Upper lobe of right lung (tissue), 1 donor: Measurements from ENCODE around the gene KIF2B. TPM values are rescaled to one million over a fixed set of nuclear protein-coding genes. Genes with fewer than 3 reads are reported as not detected.

Source experiments
- ATAC-seq: fragments of 200-7000 bp; cut with Tn5 transposase; one replicate; pipeline ENCODE4 v1.9.1; 2020; ENCODE audit warnings: mild to moderate bottlenecking, moderate library complexity
- DNase-seq: peaks from one replicate; pipeline ENCODE4 v3.0.0-alpha.2; 2020
- H3K27ac ChIP-seq: fragments of 200-600 bp; one replicate; pipeline ENCODE4 v1.8.0; 2022
- H3K27me3 ChIP-seq: fragments of 200-600 bp; one replicate; pipeline ENCODE4 v1.8.0; 2022; ENCODE audit warnings: mild to moderate bottlenecking
- H3K36me3 ChIP-seq: fragments of 200-600 bp; one replicate; pipeline ENCODE4 v1.8.0; 2022
- H3K4me1 ChIP-seq: fragments of 200-600 bp; one replicate; pipeline ENCODE4 v1.8.0; 2022
- H3K4me3 ChIP-seq: fragments of 200-600 bp; one replicate; pipeline ENCODE4 v1.8.0; 2022; ENCODE audit warnings: mild to moderate bottlenecking
- H3K9me3 ChIP-seq: fragments of 200-600 bp; one replicate; pipeline ENCODE4 v1.8.0; 2022
- CTCF ChIP-seq: fragments of 200-600 bp; IDR thresholded peaks from one replicate; pipeline ENCODE4 v1.8.0; 2022; ENCODE audit warnings: antibody characterized with exemption
- intact Hi-C: fragments of 100-400 bp; cut with DNase I; formaldehyde crosslinking; loops from one replicate; pipeline ENCODE4 v1.11.0; 2022
- total RNA-seq: library from RNA; stranded (reverse); fragmentation: NEBNext Ultra II Directional; extraction: Animal tissue kit (Norgen Biotek cat#: 25700); gene quantifications from one replicate; pipeline ENCODE4 v1.2.1, GENCODE V29; 2021
- donor health status: DM: no; HTN: yes; CAD: no; lungs with severe emphysema.

Gene KIF2B
- total RNA-seq, 1 donor from 2014 or later: not detected

- no peak for TF ChIP-seq CTCF
- H3K9me3 ChIP-seq: no peaks in the 10 kb centered on the region
- H3K27ac ChIP-seq: no peak overlapping the region
- H3K27me3 ChIP-seq: no peaks in the 10 kb centered on the region
- H3K4me3 ChIP-seq: no peak overlapping the region
- ATAC-seq: no peak
- no peak for DNase-seq
- no peaks in the 10 kb centered on the region for H3K36me3 ChIP-seq
- H3K4me1 ChIP-seq: no peaks in the 10 kb centered on the region
- intact Hi-C loops: no loop called here
Measured at GRCh38 chr17:53794875-53795274, 27.9 kb upstream of the KIF2B start.

- Histone ChIP-seq H3K27me3 (no peaks in the 10 kb centered on the region), H3K4me1 (no peaks in the 10 kb centered on the region), H3K36me3 (no peaks in the 10 kb centered on the region), H3K4me3 (no peak overlapping the region), H3K9me3 (no peaks in the 10 kb centered on the region), H3K27ac (no peak overlapping the region)
- no peak for DNase-seq
- intact Hi-C loops: no loop called here
- ATAC-seq: no peak
- TF ChIP-seq CTCF: no peak
Measured at GRCh38 chr17:53796642-53797041, 26.1 kb upstream of the KIF2B start.

- TF ChIP-seq CTCF: no peak
- Histone ChIP-seq H3K4me1 (no peaks in the 10 kb centered on the region), H3K27me3 (no peaks in the 10 kb centered on the region), H3K9me3 (no peaks in the 10 kb centered on the region), H3K36me3 (no peaks in the 10 kb centered on the region), H3K4me3 (no peak overlapping the region), H3K27ac (no peak overlapping the region)
- no peak for DNase-seq
- ATAC-seq: no peak
- intact Hi-C loops: no loop called here
Measured at GRCh38 chr17:53797501-53797900, 25.2 kb upstream of the KIF2B start.

- intact Hi-C loops: no loop called here
- TF ChIP-seq CTCF: no peak
- H3K27ac ChIP-seq: no peak overlapping the region
- H3K36me3 ChIP-seq: no peaks in the 10 kb centered on the region
- no peak overlapping the region for H3K4me3 ChIP-seq
- H3K9me3 ChIP-seq: no peaks in the 10 kb centered on the region
- no peaks in the 10 kb centered on the region for H3K4me1 ChIP-seq
- no peak for DNase-seq
- ATAC-seq: no peak
- no peaks in the 10 kb centered on the region for H3K27me3 ChIP-seq
Measured at GRCh38 chr17:53804437-53804836, 18.3 kb upstream of the KIF2B start.

- H3K27me3 ChIP-seq: no peaks in the 10 kb centered on the region
- no peak for ATAC-seq
- no peak for TF ChIP-seq CTCF
- no peaks in the 10 kb centered on the region for H3K36me3 ChIP-seq
- intact Hi-C loops: no loop called here
- no peaks in the 10 kb centered on the region for H3K9me3 ChIP-seq
- no peak overlapping the region for H3K27ac ChIP-seq
- no peak overlapping the region for H3K4me3 ChIP-seq
- no peak for DNase-seq
- no peaks in the 10 kb centered on the region for H3K4me1 ChIP-seq
Measured at GRCh38 chr17:53806473-53806872, 16.3 kb upstream of the KIF2B start.

GRCh38 chr17:53807286-53807685 lies 15.4 kb upstream of the KIF2B start:
- intact Hi-C loops: no loop called here
- Histone ChIP-seq H3K36me3 (no peaks in the 10 kb centered on the region), H3K4me3 (no peak overlapping the region), H3K9me3 (no peaks in the 10 kb centered on the region), H3K27me3 (no peaks in the 10 kb centered on the region), H3K4me1 (no peaks in the 10 kb centered on the region), H3K27ac (no peak overlapping the region)
- DNase-seq (no peak), ATAC-seq (no peak)
- no peak for TF ChIP-seq CTCF
